ENCODE results near the gene FAM50A.

DNA sequence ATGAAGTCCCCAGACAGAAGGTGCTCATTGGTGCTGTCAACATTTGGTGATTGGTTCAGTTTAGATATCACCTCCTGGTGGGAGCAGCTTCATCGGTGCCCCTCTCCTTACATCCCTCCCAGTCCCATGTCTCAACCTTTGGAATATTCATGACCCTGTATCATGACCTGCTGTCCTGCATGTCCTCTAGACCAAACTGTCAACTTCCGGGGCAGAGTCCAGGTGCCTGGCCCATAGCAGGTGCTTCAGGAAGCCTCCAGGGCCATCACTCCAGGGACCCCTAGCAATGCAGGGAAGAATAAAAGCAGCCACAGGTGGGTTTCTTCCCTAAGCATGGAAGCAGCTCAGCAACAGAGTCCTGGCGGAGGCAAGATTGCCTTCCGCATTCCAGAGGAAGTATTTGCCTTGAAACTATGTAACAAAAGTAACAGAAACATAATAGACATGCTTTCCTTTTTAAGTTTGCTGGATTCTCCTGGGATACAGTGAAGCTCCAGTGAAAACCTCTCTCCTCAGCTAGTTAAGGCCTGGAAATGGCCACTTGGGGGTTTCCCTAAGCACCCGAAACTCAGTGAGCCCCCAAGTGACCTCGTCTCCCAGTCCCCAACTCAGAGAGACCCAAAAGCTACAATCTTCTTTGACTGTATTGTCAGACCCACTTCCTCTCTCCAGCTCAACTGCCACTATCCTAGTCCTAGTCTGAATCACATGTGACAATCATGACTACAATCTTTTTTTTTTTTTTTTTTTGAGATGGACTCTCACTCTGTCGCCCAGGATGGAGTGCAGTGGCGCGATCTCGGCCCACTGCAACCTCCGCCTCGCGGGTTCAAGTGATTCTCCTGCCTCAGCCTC is 16.8 kb upstream of the FAM50A start:
- TF ChIP-seq CTCF (IDR thresholded peaks at IDR 0.05): no peak
- TF ChIP-seq POLR2A (IDR thresholded peaks at IDR 0.05): no peak
